Measurements from ENCODE around the gene TAAR5. TPM values are rescaled to one million over a fixed set of nuclear protein-coding genes. Genes with fewer than 3 reads are reported as not detected.

Gene TAAR5
- total and polyA plus RNA-seq, 2 donors (not counting 1 experiment from before 2014, with no cell fraction given): not detected

GRCh38 chr6:132571774-132572173 lies 17.8 kb downstream of the TAAR5 start:
- Histone ChIP-seq H3K9me3 (ENCODE audit: control extremely low read depth in 1 of 3, control insufficient read depth in 2 of 3, insufficient read depth in 1 of 3, low read length in 2 of 3) (no peaks in the 10 kb centered on the region), H3K9ac (ENCODE audit: low read length) (no peak overlapping the region), H3K79me2 (ENCODE audit: control insufficient read depth, insufficient read depth, low read length) (no peaks in the 10 kb centered on the region), H3K4me1 (ENCODE audit: control insufficient read depth in 2 of 2, insufficient read depth in 2 of 2, low read length in 2 of 2) (no peaks in the 10 kb centered on the region), H3K4me2 (replicated peaks; ENCODE audit: low read depth, low read length, poor library complexity, severe bottlenecking) (no peak overlapping the region), H4K20me1 (ENCODE audit: control insufficient read depth, insufficient read depth, low read length, poor library complexity, severe bottlenecking) (no peaks in the 10 kb centered on the region), H3K27ac (ENCODE audit: low read length in 2 of 2) (no peak overlapping the region), H3K27me3 (replicated peaks in 1 of 4; ENCODE audit: control extremely low read depth in 1 of 4, control insufficient read depth in 3 of 4, insufficient read depth in 4 of 4, low read length in 3 of 4) (peaks cover 0 to 6% (median 3%) of the 10 kb centered on the region in 4 experiments), H3K36me3 (replicated peaks in 1 of 2; ENCODE audit: control extremely low read depth in 1 of 2, control insufficient read depth in 1 of 2, extremely low read depth in 1 of 2, insufficient read depth in 2 of 2, low read length in 1 of 2) (no peaks in the 10 kb centered on the region), H3K4me3 (ENCODE audit: control extremely low read depth in 1 of 5, extremely low read depth in 1 of 5, insufficient read depth in 1 of 5, low read depth in 2 of 5, low read length in 4 of 5) (no peak overlapping the region), H2AFZ (ENCODE audit: insufficient read depth, low read depth, low read length, poor library complexity, severe bottlenecking) (no peak overlapping the region)
- no peak overlapping the region for H3K4me3 Mint-ChIP-seq
- H3K27ac Mint-ChIP-seq: no peak overlapping the region
- no peaks in the 10 kb centered on the region for H3K4me1 Mint-ChIP-seq
- H3K9me3 Mint-ChIP-seq (ENCODE audit: insufficient read depth): no peaks in the 10 kb centered on the region
- ChIA-PET CTCF (interaction anchor here (1.0 kb wide), 1 partner anchor 292 kb away, joined by 3 read pairs; no protein-coding TSS in a partner anchor), POLR2A (no interaction called here)
- intact Hi-C loops (cut with micrococcal nuclease): no loop called here
- ATAC-seq (ENCODE audit: low read depth) (no peak), DNase-seq (no peak)
- H3K27me3 Mint-ChIP-seq: peaks cover 36% of the 10 kb centered on the region
- no peak for TF ChIP-seq CTCF (IDR thresholded peaks at IDR 0.05)
- TF ChIP-seq EZH2 (IDR thresholded peaks at IDR 0.05; ENCODE audit: borderline replicate concordance, insufficient read depth, low read depth, low read length, poor library complexity, severe bottlenecking): no peak

GRCh38 chr6:132570221-132570777 lies 19.2 kb downstream of the TAAR5 start, which contains the start of gene TAAR6:
TAAR6 (plus strand) TSS chr6:132570322; CDS start chr6:132570322, 0 bp downstream.
- Mint-ChIP-seq H3K4me1 (no peaks in the 10 kb centered on the region), H3K27me3 (peaks cover 34% of the 10 kb centered on the region), H3K9me3 (ENCODE audit: insufficient read depth) (no peaks in the 10 kb centered on the region), H3K27ac (no peak within 1 kb of the TSS), H3K4me3 (no peak within 1 kb of the TSS)
- H3K27me3 ChIP-seq (replicated peaks in 1 of 4; ENCODE audit: control extremely low read depth in 1 of 4, control insufficient read depth in 3 of 4, insufficient read depth in 4 of 4, low read length in 3 of 4): peaks cover 0 to 6% (median 3%) of the 10 kb centered on the region in 4 experiments
- H3K4me3 ChIP-seq (ENCODE audit: control extremely low read depth in 1 of 5, extremely low read depth in 1 of 5, insufficient read depth in 1 of 5, low read depth in 2 of 5, low read length in 4 of 5): no peak within 1 kb of the TSS
- CTCF ChIA-PET: no interaction called here
- no peaks in the 10 kb centered on the region for H3K36me3 ChIP-seq (replicated peaks in 1 of 2; ENCODE audit: control extremely low read depth in 1 of 2, control insufficient read depth in 1 of 2, extremely low read depth in 1 of 2, insufficient read depth in 2 of 2, low read length in 1 of 2)
- DNase-seq (no peak), ATAC-seq (ENCODE audit: low read depth) (no peak)
- no peaks in the 10 kb centered on the region for H3K79me2 ChIP-seq (ENCODE audit: control insufficient read depth, insufficient read depth, low read length)
- TF ChIP-seq EZH2 (IDR thresholded peaks at IDR 0.05; ENCODE audit: borderline replicate concordance, insufficient read depth, low read depth, low read length, poor library complexity, severe bottlenecking) (no peak), CTCF (IDR thresholded peaks at IDR 0.05) (no peak)
- POLR2A ChIA-PET: no interaction called here
- intact Hi-C loops (cut with micrococcal nuclease): no loop called here
- no peak within 1 kb of the TSS for H3K27ac ChIP-seq (ENCODE audit: low read length in 2 of 2)
- H3K4me1 ChIP-seq (ENCODE audit: control insufficient read depth in 2 of 2, insufficient read depth in 2 of 2, low read length in 2 of 2): no peaks in the 10 kb centered on the region
- H2AFZ ChIP-seq (ENCODE audit: insufficient read depth, low read depth, low read length, poor library complexity, severe bottlenecking): no peak within 1 kb of the TSS
- H4K20me1 ChIP-seq (ENCODE audit: control insufficient read depth, insufficient read depth, low read length, poor library complexity, severe bottlenecking): no peaks in the 10 kb centered on the region
- whole genome bisulfite sequencing (ENCODE audit: insufficient coverage): 97% methylated on average over 10 of the region's 15 CpGs
- no peak within 1 kb of the TSS for H3K9ac ChIP-seq (ENCODE audit: low read length)
- H3K4me2 ChIP-seq (replicated peaks; ENCODE audit: low read depth, low read length, poor library complexity, severe bottlenecking): no peak within 1 kb of the TSS
- H3K9me3 ChIP-seq (ENCODE audit: control extremely low read depth in 1 of 3, control insufficient read depth in 2 of 3, insufficient read depth in 1 of 3, low read length in 2 of 3): no peaks in the 10 kb centered on the region
